Activated naive CD4-positive, alpha-beta T cell (primary cell): Measurements from ENCODE around the gene CTIF.

Experiments used
- DNase-seq, 4 experiments: peaks; one replicate each; lab custom pipeline; 2025; lab: John Stamatoyannopoulos, UW

Gene CTIF

DNA sequence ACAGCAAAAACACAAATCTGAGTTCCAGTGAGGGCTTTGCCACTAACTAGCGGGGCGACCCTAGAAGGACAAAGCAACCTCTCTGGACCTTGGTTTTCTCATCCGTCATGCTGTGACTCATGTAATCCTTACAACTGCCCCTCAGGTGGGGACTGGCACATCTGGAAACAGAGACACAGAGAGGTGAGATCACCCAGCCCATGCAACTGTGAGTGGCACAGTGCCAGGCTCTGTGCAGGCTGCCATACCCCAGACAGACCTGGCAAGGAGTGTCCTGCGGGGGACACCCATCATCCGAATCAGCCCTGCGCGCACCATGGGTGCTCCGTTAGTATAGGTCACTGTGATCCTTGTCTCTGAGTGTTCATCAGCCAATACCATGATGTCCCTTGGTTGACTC is 213.6 kb downstream of the CTIF start:
- DNase-seq: no peak

DNA sequence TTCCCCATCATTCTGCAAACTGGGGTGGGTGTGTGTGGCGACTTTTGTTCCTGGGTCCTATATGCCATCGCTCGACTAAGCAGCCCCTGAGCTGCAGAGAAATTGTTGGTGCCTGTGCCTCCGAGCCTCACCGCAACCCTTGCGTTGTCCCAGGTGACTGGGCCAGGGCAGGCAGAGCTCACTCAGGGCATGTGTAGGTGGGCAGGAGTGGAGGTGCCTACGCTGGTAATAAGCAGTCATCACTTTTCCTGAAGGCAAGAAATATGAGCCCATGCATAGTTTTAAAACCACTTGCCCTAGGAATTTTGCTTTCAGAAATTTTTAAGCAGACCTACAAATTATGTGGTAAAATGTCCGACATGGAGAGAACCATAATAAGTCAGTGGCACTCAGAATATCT is 214.1 kb downstream of the CTIF start:
- no peak for DNase-seq

- no peak for DNase-seq
Measured at GRCh38 chr18:48753691-48754090, 214.9 kb downstream of the CTIF start.

GRCh38 chr18:48754559-48754958 is 215.7 kb downstream of the CTIF start:
- no peak for DNase-seq

DNA sequence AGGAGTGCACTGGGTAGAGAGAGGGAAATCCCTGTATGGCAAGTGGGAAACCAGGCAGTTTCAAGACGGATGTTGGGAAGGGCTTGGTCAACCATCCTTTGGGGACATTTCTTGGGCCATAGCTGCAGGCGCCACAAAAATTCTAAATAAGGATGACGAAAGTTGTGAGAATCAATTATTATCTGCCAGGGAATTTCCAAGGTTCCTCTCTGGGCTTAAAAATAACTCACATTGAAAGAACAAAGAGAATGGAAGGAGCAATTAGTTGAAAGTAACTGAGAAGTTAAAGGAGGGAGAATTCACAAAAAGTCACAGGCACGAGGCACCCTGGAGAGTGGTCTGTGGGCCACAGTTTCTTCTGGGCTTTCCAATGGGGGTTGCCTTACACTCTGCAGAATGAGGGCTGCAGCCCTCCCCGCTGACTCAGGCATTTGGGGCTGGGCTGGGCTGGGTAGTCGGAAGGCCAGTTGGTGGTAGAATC is 216.2 kb downstream of the CTIF start:
- no peak for DNase-seq

DNA sequence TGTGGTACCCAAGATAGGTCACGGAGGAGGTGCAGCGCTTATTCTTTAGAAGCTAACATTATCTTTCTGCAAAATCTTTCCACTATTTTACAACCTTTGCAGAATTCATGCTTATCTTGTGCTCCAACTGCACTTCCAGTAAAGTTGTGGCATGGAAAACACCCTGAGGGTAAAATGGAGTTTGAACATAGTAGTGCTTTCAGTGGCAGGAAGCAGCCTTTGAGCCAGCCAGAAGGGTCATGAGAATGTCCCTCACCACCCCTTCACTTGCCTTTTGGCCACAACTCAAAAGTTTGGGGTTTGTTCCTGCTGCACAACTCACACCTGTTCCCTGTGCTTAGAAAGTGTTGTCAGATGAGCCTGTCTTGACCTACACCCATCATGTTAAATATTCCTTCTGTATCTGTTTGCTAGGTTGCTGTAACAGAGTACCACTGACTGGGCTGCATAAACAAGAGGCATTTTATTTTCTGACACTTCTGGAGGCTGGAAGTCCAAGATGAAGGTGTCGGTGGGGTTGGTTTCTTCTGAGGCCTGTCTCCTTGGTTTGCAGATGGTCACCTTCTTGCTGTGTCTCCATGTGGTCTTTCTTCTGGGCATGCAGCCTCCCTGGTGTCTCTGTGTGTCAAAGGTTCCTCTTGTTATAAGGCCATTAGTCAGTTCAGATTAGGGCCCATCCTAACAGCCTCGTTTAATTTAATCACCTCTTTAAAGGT is 217.8 kb downstream of the CTIF start:
- DNase-seq: no peak

DNA sequence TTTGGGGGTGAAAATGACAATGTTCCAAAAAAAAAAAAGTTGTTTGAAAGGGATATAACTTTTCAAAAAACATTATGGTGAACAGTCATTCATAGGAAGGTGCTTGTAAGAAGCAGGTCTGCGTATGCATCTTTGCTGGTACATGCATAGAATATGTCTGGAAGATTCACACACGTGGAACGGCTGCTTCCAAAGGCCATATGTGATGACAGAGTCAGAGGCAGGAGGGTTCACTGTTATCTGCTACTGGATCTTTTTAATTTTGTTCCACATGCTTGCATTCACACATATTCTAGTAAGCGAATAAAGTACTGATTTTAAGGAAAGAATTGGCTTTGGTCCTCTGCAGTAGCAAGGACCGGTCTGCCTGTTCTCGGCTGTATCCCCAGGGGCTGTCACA is 218.5 kb downstream of the CTIF start:
- no peak for DNase-seq

GRCh38 chr18:48757906-48758305 is 219.1 kb downstream of the CTIF start:
- no peak for DNase-seq

GRCh38 chr18:48761582-48761981 is 222.8 kb downstream of the CTIF start:
- no peak for DNase-seq

- no peak for DNase-seq
Measured at GRCh38 chr18:48762022-48762421, 223.2 kb downstream of the CTIF start.

DNA sequence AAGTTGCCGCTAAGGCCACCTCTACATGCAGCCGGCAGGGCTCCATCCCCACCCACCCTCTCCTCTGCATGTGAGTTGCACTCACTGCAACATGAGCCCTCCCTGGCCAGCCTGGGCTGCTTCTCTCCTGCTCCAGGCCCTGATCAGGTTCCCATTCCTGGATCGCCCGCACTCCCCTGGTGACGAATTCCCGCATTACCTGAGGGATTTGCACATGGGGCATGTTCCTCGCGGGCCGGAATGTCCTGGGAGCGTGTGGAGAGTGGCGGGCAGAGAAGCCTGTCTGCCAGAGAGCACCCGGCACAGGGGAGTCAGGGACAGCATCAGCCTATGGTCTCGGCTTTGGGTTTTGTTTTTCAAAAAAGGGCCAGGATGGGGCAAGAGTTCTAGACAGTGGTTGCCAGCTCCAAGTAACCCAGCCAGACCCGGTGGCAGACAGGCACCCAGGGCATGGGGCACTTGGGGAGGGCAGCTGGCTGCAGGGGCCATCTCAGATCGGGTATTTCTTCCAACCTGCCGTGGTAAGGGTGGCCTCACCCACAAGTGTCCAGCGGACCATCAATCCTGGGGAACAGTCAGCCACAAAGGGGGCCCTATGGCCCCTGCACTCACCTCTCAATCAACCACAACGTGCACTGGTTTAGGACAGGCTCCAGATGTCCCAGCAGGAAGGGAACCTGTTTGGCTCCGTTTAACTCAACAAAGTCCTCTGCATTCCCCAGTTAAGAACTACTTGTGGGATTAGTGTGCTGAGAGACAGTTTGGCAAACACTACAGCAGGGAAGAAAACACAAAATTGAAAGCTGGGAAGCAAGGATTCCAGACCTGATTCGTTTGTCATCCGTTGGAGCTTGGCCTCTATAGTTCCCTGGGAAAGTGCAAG is 224.2 kb downstream of the CTIF start:
- no peak for DNase-seq

- no peak for DNase-seq
Measured at GRCh38 chr18:48763719-48764100, 224.9 kb downstream of the CTIF start.

DNA sequence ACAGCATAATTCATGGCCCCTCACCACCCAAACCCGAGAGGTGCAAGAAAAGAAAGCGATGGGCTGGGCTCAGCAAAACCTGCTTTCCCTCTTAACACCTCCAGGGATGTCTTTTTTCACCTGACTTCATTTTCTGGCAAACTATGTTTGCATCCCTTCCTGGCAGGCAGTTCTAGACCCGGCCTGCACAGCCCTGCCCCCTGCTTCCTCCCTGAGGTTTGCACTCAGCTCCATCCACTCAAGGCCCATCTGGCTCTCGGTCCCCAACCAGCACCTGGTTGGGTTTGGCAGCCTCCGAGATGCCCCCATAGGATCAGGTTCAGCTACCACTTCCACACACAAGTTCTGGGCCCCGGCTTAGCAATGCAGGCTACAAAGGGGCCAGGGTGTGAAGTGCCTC is 226.2 kb downstream of the CTIF start:
- DNase-seq: no peak

DNA sequence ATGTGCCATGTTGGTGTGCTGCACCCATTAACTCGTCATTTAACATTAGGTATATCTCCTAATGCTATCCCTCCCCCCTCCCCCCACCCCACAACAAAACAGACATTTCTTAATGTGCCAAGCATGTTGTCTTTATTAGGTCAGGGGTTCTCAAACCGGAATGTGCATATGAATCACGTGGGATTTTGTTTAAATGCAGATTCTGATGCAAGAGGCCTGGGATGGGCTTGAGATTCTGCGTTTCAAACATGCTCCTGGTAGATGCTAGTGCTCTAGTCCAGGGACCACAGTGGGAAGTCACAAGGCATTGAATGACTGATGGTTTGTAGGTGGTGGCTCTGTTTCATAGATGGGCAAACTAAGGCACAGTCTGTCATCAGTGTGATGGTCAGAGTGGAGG is 227.2 kb downstream of the CTIF start:
- DNase-seq: no peak

GRCh38 chr18:48766487-48766886 is 227.7 kb downstream of the CTIF start:
- no peak for DNase-seq

GRCh38 chr18:48767090-48767690 is 228.4 kb downstream of the CTIF start:
- no peak for DNase-seq

DNA sequence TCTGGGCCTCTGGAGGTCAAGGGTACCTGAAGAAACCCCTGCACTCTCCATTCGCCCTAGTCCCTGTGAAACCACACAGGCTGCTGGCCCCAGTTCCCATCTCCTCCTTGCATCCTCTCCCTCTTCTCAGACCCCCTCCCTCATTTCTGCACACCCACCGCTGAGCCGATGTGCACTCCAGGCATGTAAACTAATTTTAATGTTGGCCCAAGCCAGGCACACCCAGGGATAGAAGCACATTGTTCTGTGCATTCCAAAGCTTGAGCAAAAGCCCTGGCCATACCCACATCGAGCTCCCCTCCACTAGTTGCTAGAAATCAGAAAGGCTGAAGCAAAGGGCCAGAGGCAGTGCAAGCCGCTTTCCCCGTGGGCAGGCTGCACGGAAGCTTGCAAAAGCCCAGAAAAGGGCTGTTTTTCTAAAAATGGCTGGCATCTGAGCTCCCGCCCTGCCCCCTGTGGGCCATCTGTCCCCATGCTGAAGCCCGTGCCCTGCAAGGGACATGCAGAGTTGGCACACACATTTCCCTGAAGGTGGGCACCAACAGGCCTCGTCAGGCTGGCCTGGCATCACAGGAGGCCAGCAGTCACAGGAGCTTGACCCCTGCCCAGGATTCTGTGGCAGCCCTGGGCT is 230.3 kb downstream of the CTIF start:
- DNase-seq: no peak

DNA sequence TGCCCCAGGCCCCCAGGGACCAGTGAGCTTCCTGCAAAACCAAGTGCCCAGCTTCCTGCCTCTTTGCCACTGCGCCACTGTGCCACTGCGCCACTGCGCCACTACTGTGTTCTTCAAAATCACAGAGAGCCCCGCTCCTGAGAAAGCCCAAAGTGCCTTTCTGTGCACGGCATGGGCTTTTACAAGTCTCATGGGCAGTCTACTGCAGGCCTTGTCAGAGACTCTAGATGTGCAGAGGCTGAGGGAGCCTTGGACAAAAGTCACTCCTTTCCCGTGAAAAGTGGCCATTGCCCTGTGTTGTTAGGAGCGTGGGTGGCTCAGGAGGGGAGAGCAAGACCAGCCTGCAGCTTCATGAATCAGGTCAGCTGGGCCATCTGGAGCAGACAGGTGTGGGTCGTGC is 231.4 kb downstream of the CTIF start:
- DNase-seq: no peak

DNA sequence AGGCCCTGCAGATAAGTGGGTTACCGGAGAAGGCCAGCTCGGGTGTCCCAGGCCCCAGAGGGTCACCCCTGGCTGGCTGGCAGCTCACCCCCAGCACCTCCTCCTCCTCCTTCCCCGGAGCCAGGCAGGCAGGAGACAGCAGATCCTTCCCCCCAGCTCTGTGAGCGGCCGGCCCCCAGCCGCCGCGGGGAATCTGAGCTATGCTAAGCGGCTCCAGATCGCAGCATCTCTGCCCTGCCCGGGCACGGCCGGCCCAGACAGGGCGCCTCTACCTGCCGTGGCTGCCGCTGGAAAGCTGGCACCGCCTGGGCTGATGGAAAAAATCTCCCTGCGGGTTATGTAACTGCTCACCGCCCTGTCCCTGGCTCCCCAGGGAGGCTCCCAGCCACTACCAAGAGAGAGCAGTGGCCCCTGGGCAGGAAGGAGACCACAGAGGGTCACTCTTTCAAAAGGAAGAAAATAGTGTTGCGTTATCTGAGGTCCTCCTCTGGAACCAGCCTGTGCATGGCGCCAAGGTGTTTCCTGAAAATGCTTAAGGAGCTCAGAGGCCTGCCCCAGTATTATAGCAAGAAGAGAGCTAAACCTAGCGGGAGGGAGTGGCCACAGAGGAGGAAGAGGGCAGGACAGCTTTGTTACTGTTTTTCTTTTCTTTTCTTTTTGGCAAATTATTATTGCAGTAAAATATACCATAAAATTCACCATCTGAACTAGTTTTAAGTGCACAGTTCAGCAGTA is 233.0 kb downstream of the CTIF start:
- no peak for DNase-seq

GRCh38 chr18:48772457-48772856 is 233.6 kb downstream of the CTIF start:
- no peak for DNase-seq

GRCh38 chr18:48773821-48774220 is 235.0 kb downstream of the CTIF start:
- no peak for DNase-seq

DNA sequence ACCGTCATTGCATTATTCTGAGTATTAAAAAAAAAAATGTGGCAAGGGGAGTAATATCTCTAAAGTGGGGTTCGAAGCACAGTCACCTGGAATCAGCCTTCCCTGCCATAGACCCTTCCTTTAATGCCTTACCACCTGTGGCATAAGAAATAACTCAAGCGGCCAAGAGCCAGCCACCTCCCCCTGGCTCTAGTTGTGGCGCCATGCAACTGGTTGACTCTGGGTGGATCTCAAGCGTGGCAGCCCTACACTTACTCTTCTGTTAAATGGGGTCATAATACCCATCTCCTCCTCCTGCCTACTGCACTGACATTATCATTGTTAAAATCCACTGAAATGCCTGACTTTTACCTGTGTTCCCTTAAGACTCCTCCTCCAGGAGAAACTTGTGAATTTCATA is 236.1 kb downstream of the CTIF start:
- no peak for DNase-seq
